ENCODE measurements around the gene NPRL2. TPM values are rescaled to one million over a fixed set of nuclear protein-coding genes. Genes with fewer than 3 reads are reported as not detected.
A peak's percentile ranks its signal among the peaks of the same experiment; 100 is the strongest.

The NPRL2 gene
- total and polyA plus RNA-seq, 2 of the 13 experiments (the other 11 are each of a cell fraction or from before 2014, with no cell fraction given): 30.6 to 51.4 TPM

- TF ChIP-seq SRF (IDR thresholded peaks at IDR 0.05; ENCODE audit: low read depth, low read length) (no peak), CBX1 (IDR thresholded peaks at IDR 0.05; ENCODE audit: low read depth) (peak; percentile 82), ZNF235 (CRISPR knock-in tag; IDR thresholded peaks at IDR 0.05; ENCODE audit: borderline replicate concordance) (peak; percentile 90; the same call in 1 of the 2 replicates), TBX2 (CRISPR knock-in tag; IDR thresholded peaks at IDR 0.05; ENCODE audit: borderline replicate concordance) (peak; percentile 93), ZBTB21 (CRISPR knock-in tag; IDR thresholded peaks at IDR 0.05) (peak; percentile 37), ZNF124 (CRISPR knock-in tag; IDR thresholded peaks at IDR 0.05) (peak; percentile 95), SSRP1 (CRISPR knock-in tag; IDR thresholded peaks at IDR 0.05) (no peak), KLF15 (CRISPR knock-in tag; IDR thresholded peaks at IDR 0.05; ENCODE audit: borderline replicate concordance) (peak; percentile 96; the same call in 1 of the 2 replicates), PCBP2 (optimal IDR thresholded peaks at IDR 0.05; ENCODE audit: low read depth, low read length, poor library complexity, severe bottlenecking) (no peak), ZNF724P (CRISPR knock-in tag; IDR thresholded peaks at IDR 0.05; ENCODE audit: borderline replicate concordance) (peak; percentile 94), ZFP37 (CRISPR knock-in tag; IDR thresholded peaks at IDR 0.05; ENCODE audit: borderline replicate concordance) (peak; percentile 96; the same call in 1 of the 2 replicates), SATB2 (CRISPR knock-in tag; IDR thresholded peaks at IDR 0.05) (peak; percentile 95)
- TF ChIP-seq, protein P1, sequence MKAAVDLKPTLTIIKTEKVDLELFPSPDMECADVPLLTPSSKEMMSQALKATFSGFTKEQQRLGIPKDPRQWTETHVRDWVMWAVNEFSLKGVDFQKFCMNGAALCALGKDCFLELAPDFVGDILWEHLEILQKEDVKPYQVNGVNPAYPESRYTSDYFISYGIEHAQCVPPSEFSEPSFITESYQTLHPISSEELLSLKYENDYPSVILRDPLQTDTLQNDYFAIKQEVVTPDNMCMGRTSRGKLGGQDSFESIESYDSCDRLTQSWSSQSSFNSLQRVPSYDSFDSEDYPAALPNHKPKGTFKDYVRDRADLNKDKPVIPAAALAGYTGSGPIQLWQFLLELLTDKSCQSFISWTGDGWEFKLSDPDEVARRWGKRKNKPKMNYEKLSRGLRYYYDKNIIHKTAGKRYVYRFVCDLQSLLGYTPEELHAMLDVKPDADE (CRISPR knock-in tag; IDR thresholded peaks at IDR 0.05): peak; percentile 91; the same call in 1 of the 2 replicates
- TF ChIP-seq, protein P2, sequence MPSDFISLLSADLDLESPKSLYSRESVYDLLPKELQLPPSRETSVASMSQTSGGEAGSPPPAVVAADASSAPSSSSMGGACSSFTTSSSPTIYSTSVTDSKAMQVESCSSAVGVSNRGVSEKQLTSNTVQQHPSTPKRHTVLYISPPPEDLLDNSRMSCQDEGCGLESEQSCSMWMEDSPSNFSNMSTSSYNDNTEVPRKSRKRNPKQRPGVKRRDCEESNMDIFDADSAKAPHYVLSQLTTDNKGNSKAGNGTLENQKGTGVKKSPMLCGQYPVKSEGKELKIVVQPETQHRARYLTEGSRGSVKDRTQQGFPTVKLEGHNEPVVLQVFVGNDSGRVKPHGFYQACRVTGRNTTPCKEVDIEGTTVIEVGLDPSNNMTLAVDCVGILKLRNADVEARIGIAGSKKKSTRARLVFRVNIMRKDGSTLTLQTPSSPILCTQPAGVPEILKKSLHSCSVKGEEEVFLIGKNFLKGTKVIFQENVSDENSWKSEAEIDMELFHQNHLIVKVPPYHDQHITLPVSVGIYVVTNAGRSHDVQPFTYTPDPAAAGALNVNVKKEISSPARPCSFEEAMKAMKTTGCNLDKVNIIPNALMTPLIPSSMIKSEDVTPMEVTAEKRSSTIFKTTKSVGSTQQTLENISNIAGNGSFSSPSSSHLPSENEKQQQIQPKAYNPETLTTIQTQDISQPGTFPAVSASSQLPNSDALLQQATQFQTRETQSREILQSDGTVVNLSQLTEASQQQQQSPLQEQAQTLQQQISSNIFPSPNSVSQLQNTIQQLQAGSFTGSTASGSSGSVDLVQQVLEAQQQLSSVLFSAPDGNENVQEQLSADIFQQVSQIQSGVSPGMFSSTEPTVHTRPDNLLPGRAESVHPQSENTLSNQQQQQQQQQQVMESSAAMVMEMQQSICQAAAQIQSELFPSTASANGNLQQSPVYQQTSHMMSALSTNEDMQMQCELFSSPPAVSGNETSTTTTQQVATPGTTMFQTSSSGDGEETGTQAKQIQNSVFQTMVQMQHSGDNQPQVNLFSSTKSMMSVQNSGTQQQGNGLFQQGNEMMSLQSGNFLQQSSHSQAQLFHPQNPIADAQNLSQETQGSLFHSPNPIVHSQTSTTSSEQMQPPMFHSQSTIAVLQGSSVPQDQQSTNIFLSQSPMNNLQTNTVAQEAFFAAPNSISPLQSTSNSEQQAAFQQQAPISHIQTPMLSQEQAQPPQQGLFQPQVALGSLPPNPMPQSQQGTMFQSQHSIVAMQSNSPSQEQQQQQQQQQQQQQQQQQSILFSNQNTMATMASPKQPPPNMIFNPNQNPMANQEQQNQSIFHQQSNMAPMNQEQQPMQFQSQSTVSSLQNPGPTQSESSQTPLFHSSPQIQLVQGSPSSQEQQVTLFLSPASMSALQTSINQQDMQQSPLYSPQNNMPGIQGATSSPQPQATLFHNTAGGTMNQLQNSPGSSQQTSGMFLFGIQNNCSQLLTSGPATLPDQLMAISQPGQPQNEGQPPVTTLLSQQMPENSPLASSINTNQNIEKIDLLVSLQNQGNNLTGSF (CRISPR knock-in tag; IDR thresholded peaks at IDR 0.05): peak; percentile 99
- TF ChIP-seq, protein P3, sequence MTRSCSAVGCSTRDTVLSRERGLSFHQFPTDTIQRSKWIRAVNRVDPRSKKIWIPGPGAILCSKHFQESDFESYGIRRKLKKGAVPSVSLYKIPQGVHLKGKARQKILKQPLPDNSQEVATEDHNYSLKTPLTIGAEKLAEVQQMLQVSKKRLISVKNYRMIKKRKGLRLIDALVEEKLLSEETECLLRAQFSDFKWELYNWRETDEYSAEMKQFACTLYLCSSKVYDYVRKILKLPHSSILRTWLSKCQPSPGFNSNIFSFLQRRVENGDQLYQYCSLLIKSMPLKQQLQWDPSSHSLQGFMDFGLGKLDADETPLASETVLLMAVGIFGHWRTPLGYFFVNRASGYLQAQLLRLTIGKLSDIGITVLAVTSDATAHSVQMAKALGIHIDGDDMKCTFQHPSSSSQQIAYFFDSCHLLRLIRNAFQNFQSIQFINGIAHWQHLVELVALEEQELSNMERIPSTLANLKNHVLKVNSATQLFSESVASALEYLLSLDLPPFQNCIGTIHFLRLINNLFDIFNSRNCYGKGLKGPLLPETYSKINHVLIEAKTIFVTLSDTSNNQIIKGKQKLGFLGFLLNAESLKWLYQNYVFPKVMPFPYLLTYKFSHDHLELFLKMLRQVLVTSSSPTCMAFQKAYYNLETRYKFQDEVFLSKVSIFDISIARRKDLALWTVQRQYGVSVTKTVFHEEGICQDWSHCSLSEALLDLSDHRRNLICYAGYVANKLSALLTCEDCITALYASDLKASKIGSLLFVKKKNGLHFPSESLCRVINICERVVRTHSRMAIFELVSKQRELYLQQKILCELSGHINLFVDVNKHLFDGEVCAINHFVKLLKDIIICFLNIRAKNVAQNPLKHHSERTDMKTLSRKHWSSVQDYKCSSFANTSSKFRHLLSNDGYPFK (CRISPR knock-in tag; IDR thresholded peaks at IDR 0.05; ENCODE audit: borderline replicate concordance): peak; percentile 92
- TF ChIP-seq, protein P4, sequence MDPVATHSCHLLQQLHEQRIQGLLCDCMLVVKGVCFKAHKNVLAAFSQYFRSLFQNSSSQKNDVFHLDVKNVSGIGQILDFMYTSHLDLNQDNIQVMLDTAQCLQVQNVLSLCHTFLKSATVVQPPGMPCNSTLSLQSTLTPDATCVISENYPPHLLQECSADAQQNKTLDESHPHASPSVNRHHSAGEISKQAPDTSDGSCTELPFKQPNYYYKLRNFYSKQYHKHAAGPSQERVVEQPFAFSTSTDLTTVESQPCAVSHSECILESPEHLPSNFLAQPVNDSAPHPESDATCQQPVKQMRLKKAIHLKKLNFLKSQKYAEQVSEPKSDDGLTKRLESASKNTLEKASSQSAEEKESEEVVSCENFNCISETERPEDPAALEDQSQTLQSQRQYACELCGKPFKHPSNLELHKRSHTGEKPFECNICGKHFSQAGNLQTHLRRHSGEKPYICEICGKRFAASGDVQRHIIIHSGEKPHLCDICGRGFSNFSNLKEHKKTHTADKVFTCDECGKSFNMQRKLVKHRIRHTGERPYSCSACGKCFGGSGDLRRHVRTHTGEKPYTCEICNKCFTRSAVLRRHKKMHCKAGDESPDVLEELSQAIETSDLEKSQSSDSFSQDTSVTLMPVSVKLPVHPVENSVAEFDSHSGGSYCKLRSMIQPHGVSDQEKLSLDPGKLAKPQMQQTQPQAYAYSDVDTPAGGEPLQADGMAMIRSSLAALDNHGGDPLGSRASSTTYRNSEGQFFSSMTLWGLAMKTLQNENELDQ (CRISPR knock-in tag; IDR thresholded peaks at IDR 0.05; ENCODE audit: borderline replicate concordance): no peak
These were observed at the start of gene NPRL2, which contains the start of gene CYB561D2 (continued) for GRCh38 chr3:50350527-50351322.

All from HepG2 (cell line).